Activated T-cell treated with anti-CD3 and anti-CD28 coated beads, Interleukin-2, amount 50 U/mL, for 24 hours (primary cell): Measurements from ENCODE around the gene PSMD2.
"Not testable (repeated sequence)": the region's sequence is repeated elsewhere in the genome, so short reads cannot be mapped to it uniquely, and the experiment has no call there.

Experiments used
- DNase-seq: peaks from one replicate; pipeline ENCODE4 v3.0.0-alpha.2; 2020
- H3K27ac Mint-ChIP-seq: 2 replicates; pipeline ENCODE4 v1.8.0; 2020; ENCODE audit warnings: mild to moderate bottlenecking, mixed read lengths
- H3K27me3 Mint-ChIP-seq: 2 replicates; pipeline ENCODE4 v1.8.0; 2020; ENCODE audit warnings: mixed read lengths
- H3K36me3 Mint-ChIP-seq: 2 replicates; pipeline ENCODE4 v1.8.0; 2020; ENCODE audit warnings: low read depth, mixed read lengths
- H3K4me1 Mint-ChIP-seq: 2 replicates; pipeline ENCODE4 v1.8.0; 2020; ENCODE audit warnings: low read depth, mixed read lengths
- H3K4me3 Mint-ChIP-seq: 2 replicates; pipeline ENCODE4 v1.8.0; 2020; ENCODE audit warnings: mild to moderate bottlenecking, moderate library complexity, mixed read lengths
- H3K9me3 Mint-ChIP-seq: 2 replicates; pipeline ENCODE4 v1.8.0; 2020; ENCODE audit warnings: mixed read lengths

PSMD2 gene

DNA sequence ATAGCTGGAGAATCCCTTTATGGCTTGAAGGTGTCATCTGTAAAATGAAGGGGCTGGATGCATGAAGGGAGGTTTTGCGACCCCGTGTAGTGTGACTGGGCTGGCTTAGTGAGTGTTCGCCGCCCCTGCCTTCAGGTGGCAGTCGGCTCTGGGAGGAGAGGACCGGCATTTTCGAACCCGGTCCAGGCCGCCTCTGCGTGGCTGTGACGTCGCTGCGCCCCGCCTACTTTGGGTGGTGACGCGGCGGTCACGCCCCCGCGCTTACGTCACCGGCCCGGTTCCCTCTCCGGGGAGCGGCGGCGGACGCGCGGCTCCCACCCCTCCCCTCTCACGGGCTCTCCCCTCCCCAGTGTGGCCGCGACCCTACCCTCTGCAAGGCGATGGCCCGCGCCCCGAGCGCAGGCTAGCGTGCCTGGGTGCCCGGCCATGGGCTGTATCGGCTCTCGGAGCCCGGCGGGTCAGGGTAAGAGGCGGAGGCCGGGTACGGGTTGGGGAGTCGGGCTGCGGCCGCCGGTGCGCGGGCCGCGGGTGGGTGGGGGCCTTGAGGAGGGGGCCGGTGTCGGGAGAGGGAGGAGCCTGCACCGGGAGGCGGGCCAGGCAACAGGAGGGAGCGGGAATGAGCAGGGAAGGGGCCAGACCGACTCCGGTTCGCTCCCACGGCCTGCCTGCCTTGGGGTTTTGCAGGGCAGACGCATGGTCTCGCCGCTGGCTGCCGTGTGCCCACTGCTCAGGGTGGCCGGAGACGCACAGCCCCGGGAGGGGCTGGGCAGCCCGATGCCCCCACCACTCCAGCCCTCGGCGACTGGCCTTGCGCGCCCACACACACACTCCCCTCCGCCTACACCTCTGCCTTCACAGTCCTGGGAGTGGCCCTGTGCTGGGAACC, 36.9 kb downstream of the PSMD2 start:
- Mint-ChIP-seq H3K4me3 (peak overlapping the region; percentile 79), H3K4me1 (peaks cover 66% of the 10 kb centered on the region), H3K9me3 (no peaks in the 10 kb centered on the region), H3K27ac (peak overlapping the region; percentile 94), H3K27me3 (no peaks in the 10 kb centered on the region), H3K36me3 (peaks cover 51% of the 10 kb centered on the region)
- DNase-seq = peak; percentile 96

DNA sequence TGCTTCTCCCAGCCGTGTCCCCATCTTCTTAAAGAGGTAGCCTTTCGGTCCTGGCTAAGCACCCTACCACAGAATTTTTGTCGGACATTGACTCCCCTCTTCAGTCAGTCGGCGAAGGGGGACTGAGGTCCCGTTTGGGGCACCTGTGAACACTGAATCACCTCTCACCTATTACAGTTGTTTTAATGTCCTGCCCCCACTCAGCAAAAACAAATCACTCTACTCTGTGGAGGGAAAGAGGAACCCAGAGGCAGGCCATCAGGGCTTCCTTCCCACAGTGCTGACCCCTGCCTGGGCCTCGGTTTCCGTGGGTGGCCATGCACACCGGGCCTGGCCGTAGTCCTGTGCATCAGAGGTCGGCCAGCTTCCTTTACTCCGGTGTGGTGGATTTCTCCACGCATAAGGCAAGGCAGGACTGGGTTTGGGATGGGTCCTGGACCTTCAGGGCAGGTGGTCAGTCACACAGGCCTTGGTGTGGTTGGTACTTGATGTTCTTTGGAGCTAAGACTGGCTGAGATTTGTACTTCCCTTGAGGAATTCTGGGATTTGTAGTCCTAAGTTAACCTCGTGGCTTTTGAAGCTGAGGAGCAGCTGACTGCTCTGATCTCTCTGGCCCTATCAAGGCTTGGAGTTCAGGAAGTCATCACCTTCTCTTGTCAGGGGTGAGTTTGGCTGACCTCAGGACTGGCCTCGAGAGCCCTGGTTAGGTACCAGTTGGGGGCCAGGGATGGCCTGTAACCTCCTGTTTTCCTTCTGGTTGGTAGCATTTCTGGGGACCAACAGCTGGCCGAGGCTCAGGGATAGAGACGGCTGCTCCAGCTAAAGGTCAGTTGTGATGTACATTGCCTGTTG, 37.7 kb downstream of the PSMD2 start:
- peak overlapping the region; percentile 79 for H3K4me3 Mint-ChIP-seq
- peak overlapping the region; percentile 83 for H3K27ac Mint-ChIP-seq
- H3K4me1 Mint-ChIP-seq = peaks cover 58% of the 10 kb centered on the region
- peaks cover 44% of the 10 kb centered on the region for H3K36me3 Mint-ChIP-seq
- DNase-seq = no peak
- no peaks in the 10 kb centered on the region for H3K9me3 Mint-ChIP-seq
- H3K27me3 Mint-ChIP-seq = no peaks in the 10 kb centered on the region

DNA sequence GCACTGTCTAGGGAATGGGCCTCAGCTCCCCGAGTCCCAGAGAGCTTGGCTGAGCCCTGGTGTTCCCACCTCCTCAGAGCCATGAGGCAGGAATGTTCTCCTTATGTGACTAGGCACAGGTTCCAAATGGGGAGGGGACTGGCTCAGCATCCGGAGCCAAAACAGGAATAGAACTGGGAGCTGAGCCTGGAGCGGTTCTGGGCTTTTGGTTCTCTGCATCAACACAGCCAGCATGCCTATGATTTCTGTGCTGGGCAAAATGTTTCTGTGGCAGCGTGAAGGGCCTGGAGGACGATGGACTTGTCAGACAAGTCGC, 38.3 kb downstream of the PSMD2 start, which contains the start of gene FAM131A:
FAM131A (plus strand) TSS at position 202 of the 316 bp plus-strand sequence; CDS start at position 233, 31 bp downstream.
- Mint-ChIP-seq H3K4me1 (peaks cover 52% of the 10 kb centered on the region), H3K27ac (peak within 1 kb of the TSS; percentile 83), H3K9me3 (no peaks in the 10 kb centered on the region), H3K36me3 (peaks cover 39% of the 10 kb centered on the region), H3K27me3 (no peaks in the 10 kb centered on the region), H3K4me3 (peak within 1 kb of the TSS; percentile 79)
- no peak for DNase-seq

- Mint-ChIP-seq H3K36me3 (peaks cover 37% of the 10 kb centered on the region), H3K27ac (peak overlapping the region; percentile 20), H3K27me3 (no peaks in the 10 kb centered on the region), H3K9me3 (no peaks in the 10 kb centered on the region), H3K4me1 (peaks cover 46% of the 10 kb centered on the region), H3K4me3 (peak overlapping the region; percentile 7)
- DNase-seq = no peak
These were observed 38.9 kb downstream of the PSMD2 start for GRCh38 chr3:184337981-184338380.

- peaks cover 34% of the 10 kb centered on the region for H3K36me3 Mint-ChIP-seq
- H3K4me3 Mint-ChIP-seq = no peak overlapping the region
- H3K9me3 Mint-ChIP-seq = no peaks in the 10 kb centered on the region
- peak overlapping the region; percentile 20 for H3K27ac Mint-ChIP-seq
- peaks cover 40% of the 10 kb centered on the region for H3K4me1 Mint-ChIP-seq
- no peaks in the 10 kb centered on the region for H3K27me3 Mint-ChIP-seq
- no peak for DNase-seq
These were observed 39.5 kb downstream of the PSMD2 start for GRCh38 chr3:184338511-184338945.

- H3K36me3 Mint-ChIP-seq = peaks cover 29% of the 10 kb centered on the region
- H3K4me3 Mint-ChIP-seq = no peak overlapping the region
- no peaks in the 10 kb centered on the region for H3K27me3 Mint-ChIP-seq
- no peak overlapping the region for H3K27ac Mint-ChIP-seq
- no peak for DNase-seq
- H3K9me3 Mint-ChIP-seq = no peaks in the 10 kb centered on the region
- peaks cover 35% of the 10 kb centered on the region for H3K4me1 Mint-ChIP-seq
These were observed 40.0 kb downstream of the PSMD2 start for GRCh38 chr3:184339001-184339400.

DNA sequence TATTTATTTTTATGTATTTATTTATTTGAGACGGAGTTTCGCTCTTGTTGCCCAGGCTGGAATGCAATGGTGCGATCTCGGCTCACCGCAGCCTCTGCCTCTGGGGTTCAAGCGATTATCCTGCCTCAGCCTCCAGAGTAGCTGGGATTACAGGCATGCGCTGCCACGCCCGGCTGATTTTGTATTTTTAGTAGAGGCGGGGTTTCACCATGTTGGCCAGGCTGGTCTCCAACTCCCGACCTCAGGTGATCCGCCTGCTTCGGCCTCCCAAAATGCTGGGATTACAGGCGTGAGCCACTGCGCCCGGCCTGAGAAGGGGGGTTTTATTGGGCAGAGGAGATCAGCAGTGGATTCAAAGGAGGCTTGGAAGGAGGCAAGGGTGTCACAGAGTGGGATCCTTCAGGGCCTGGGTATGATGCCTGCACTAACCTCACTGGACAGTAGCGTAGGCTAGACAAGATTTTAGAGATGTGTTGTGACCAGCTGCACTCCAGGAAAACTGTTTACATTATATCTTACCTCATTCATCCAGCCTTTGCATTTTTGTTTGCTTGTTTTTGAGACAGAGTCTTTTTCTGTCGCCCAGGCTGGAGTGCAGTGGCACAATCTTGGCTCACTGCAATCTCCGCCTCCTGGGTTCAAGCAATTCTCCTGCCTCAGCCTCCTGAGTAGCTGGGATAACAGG, 40.6 kb downstream of the PSMD2 start:
- not testable (repeated sequence) for H3K27ac Mint-ChIP-seq, H3K9me3 Mint-ChIP-seq, H3K4me3 Mint-ChIP-seq

GRCh38 chr3:184341925-184342324, 42.9 kb downstream of the PSMD2 start:
- H3K9me3 Mint-ChIP-seq = no peaks in the 10 kb centered on the region
- DNase-seq = no peak
- peaks cover 14% of the 10 kb centered on the region for H3K4me1 Mint-ChIP-seq
- no peaks in the 10 kb centered on the region for H3K27me3 Mint-ChIP-seq
- H3K36me3 Mint-ChIP-seq = peaks cover 19% of the 10 kb centered on the region
- H3K4me3 Mint-ChIP-seq = no peak overlapping the region
- H3K27ac Mint-ChIP-seq = no peak overlapping the region

More for the DNA sequence above, 40.6 kb downstream of the PSMD2 start:
- not testable (repeated sequence) for DNase-seq, H3K27me3 Mint-ChIP-seq
- Mint-ChIP-seq H3K36me3 (peaks cover 23% of the 10 kb centered on the region), H3K4me1 (peaks cover 30% of the 10 kb centered on the region)

DNA sequence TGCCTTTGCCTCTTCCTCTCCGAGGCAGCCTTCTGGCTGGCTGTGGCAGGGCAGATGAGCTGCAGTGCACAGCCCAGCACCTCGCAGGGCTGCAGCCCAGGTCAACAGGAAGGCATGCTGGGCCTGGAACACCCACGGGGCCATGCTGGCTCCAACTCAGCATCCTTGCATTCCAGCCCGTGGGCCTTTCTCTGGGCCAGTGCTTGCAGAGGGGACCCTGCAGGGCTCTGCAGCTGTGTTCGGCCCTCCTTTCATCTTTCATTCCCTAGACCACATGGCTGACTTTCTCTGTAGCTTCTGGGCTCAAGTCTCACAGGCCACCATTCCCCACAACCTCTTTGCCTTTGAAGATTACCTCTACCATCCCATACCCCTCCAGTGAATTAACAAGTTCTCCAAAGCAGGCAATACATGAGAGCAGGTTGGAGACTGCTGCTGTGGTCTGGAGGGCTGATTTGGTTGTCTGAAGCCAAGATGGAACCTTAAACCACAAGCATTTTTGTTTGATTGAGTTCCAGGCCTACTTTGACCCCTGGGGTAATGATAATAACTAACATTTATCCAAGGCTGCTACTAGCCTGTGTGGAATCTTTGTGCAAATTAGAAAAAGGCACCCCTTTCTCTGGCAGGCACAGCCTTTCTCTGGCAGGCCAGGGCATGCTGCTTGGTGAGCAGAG, 44.3 kb downstream of the PSMD2 start:
- no peak overlapping the region for H3K4me3 Mint-ChIP-seq
- no peaks in the 10 kb centered on the region for H3K27me3 Mint-ChIP-seq
- peaks cover 15% of the 10 kb centered on the region for H3K36me3 Mint-ChIP-seq
- H3K27ac Mint-ChIP-seq = peak overlapping the region; percentile 35
- H3K9me3 Mint-ChIP-seq = no peaks in the 10 kb centered on the region
- peaks cover under 1% of the 10 kb centered on the region for H3K4me1 Mint-ChIP-seq
- no peak for DNase-seq

DNA sequence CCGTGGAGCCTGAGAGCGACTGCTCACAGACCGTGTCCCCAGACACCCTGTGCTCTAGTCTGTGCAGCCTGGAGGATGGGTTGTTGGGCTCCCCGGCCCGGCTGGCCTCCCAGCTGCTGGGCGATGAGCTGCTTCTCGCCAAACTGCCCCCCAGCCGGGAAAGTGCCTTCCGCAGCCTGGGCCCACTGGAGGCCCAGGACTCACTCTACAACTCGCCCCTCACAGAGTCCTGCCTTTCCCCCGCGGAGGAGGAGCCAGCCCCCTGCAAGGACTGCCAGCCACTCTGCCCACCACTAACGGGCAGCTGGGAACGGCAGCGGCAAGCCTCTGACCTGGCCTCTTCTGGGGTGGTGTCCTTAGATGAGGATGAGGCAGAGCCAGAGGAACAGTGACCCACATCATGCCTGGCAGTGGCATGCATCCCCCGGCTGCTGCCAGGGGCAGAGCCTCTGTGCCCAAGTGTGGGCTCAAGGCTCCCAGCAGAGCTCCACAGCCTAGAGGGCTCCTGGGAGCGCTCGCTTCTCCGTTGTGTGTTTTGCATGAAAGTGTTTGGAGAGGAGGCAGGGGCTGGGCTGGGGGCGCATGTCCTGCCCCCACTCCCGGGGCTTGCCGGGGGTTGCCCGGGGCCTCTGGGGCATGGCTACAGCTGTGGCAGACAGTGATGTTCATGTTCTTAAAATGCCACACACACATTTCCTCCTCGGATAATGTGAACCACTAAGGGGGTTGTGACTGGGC, 45.7 kb downstream of the PSMD2 start:
- H3K27ac Mint-ChIP-seq = no peak overlapping the region
- no peak overlapping the region for H3K4me3 Mint-ChIP-seq
- no peaks in the 10 kb centered on the region for H3K9me3 Mint-ChIP-seq
- no peak for DNase-seq
- H3K4me1 Mint-ChIP-seq = no peaks in the 10 kb centered on the region
- peaks cover 15% of the 10 kb centered on the region for H3K36me3 Mint-ChIP-seq
- H3K27me3 Mint-ChIP-seq = no peaks in the 10 kb centered on the region

GRCh38 chr3:184345317-184346144, 46.5 kb downstream of the PSMD2 start:
- H3K36me3 Mint-ChIP-seq = peaks cover 15% of the 10 kb centered on the region
- H3K27me3 Mint-ChIP-seq = no peaks in the 10 kb centered on the region
- no peaks in the 10 kb centered on the region for H3K4me1 Mint-ChIP-seq
- DNase-seq = no peak
- no peak overlapping the region for H3K27ac Mint-ChIP-seq
- no peaks in the 10 kb centered on the region for H3K9me3 Mint-ChIP-seq
- no peak overlapping the region for H3K4me3 Mint-ChIP-seq

- DNase-seq = no peak
- Mint-ChIP-seq H3K27me3 (no peaks in the 10 kb centered on the region), H3K4me3 (no peak overlapping the region), H3K36me3 (peaks cover 20% of the 10 kb centered on the region), H3K9me3 (no peaks in the 10 kb centered on the region), H3K27ac (no peak overlapping the region), H3K4me1 (no peaks in the 10 kb centered on the region)
These were observed 47.6 kb downstream of the PSMD2 start for GRCh38 chr3:184346480-184347190.
